Activated naive CD8-positive, alpha-beta T cell treated with anti-CD3 and anti-CD28 coated beads, Interleukin-2, amount 50 U/mL, for 24 hours (primary cell): ENCODE results near the gene APBA2.
A peak's percentile ranks its signal among the peaks of the same experiment; 100 is the strongest.
"Not testable (repeated sequence)": the region's sequence is repeated elsewhere in the genome, so short reads cannot be mapped to it uniquely, and the experiment has no call there.

Experiments used
- ATAC-seq: fragments of 150-1000 bp; cut with Tn5 transposase; one replicate; pipeline ENCODE4 v1.10.0; 2021
- DNase-seq: peaks from one replicate; pipeline ENCODE4 v3.0.0; 2021
- H3K27ac Mint-ChIP-seq: one replicate; pipeline ENCODE4 v1.8.0; 2021; ENCODE audit warnings: mild to moderate bottlenecking, mixed read lengths
- H3K27me3 Mint-ChIP-seq: one replicate; pipeline ENCODE4 v1.8.0; 2021; ENCODE audit warnings: mixed read lengths
- H3K36me3 Mint-ChIP-seq: one replicate; pipeline ENCODE4 v1.8.0; 2021; ENCODE audit warnings: low read depth, mixed read lengths
- H3K4me1 Mint-ChIP-seq: one replicate; pipeline ENCODE4 v1.8.0; 2021; ENCODE audit warnings: mixed read lengths
- H3K4me3 Mint-ChIP-seq: one replicate; pipeline ENCODE4 v1.8.0; 2021; ENCODE audit warnings: mild to moderate bottlenecking, moderate library complexity, mixed read lengths
- H3K9me3 Mint-ChIP-seq: one replicate; pipeline ENCODE4 v1.8.0; 2021; ENCODE audit warnings: mixed read lengths

The APBA2 gene

DNA sequence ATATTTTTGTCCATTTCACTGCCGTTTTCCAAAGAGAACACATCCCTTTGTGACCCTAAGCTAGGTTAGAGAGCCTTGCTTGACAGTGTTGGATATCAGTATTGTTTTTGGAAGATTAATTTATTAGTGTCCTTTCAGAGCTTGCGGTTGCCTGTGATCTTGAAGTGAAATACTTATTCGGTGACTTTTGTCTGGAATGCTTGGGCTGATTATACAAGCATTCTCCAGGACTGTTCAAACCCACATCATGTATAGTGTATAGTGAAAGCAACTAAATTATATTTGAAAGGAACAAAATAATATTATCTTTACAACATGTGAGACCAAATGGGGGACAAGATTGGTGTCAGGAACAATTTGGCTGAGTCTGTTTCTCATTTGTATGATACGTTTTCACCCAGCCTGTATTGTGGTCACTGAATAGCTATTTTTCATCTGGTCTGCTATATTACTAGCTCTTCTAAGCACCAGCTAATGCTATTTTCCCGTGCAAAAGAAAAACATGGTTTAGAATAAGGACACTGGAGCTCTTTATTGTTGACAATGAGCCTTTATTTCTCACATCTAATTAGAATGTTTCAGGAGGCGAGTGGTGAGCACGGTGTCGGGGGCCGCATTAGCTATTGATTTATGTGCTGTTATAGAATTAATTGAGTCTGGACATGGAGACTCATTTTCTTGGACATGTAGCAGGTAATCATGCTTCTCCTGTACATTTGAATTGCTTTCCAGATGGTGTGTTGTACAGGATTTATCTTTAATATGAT, 158.1 kb downstream of the APBA2 start:
- DNase-seq = no peak
- Mint-ChIP-seq H3K4me3 (no peak overlapping the region), H3K36me3 (no peaks in the 10 kb centered on the region), H3K27ac (no peak overlapping the region), H3K9me3 (no peaks in the 10 kb centered on the region), H3K27me3 (no peaks in the 10 kb centered on the region), H3K4me1 (peaks cover 60% of the 10 kb centered on the region)
- no peak for ATAC-seq

- ATAC-seq (no peak), DNase-seq (no peak)
- no peak overlapping the region for H3K27ac Mint-ChIP-seq
- H3K4me1 Mint-ChIP-seq = peaks cover 55% of the 10 kb centered on the region
- H3K9me3 Mint-ChIP-seq = no peaks in the 10 kb centered on the region
- H3K27me3 Mint-ChIP-seq = no peaks in the 10 kb centered on the region
- H3K4me3 Mint-ChIP-seq = no peak overlapping the region
- no peaks in the 10 kb centered on the region for H3K36me3 Mint-ChIP-seq
Observed at GRCh38 chr15:29044503-29044901, 158.7 kb downstream of the APBA2 start.

DNA sequence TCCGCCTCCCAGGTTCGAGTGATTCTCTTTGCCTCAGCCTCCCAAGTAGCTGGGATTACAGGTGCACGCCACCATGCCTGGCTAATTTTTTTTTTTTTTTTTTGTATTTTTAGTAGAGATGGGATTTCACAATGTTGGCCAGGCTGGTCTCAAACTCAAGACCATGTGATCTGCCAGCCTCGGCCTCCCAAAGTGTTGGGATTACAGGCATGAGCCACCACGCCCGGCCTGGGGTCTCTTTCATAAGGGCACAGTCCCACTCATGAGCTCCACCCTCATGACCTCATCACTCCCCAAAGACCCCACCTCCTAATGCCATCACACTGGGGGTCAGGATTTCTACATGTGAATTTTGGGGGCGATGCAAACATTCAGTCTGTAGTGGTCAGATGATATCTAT, 159.4 kb downstream of the APBA2 start:
- peak overlapping the region; percentile 62 for H3K27ac Mint-ChIP-seq
- not testable (repeated sequence) for H3K27me3 Mint-ChIP-seq, DNase-seq, H3K9me3 Mint-ChIP-seq, H3K36me3 Mint-ChIP-seq, ATAC-seq, H3K4me3 Mint-ChIP-seq
- peaks cover 53% of the 10 kb centered on the region for H3K4me1 Mint-ChIP-seq

- H3K36me3 Mint-ChIP-seq = no peaks in the 10 kb centered on the region
- DNase-seq (no peak), ATAC-seq (peak; percentile 100)
- H3K27ac Mint-ChIP-seq = peak overlapping the region; percentile 62
- H3K9me3 Mint-ChIP-seq = no peaks in the 10 kb centered on the region
- no peaks in the 10 kb centered on the region for H3K27me3 Mint-ChIP-seq
- no peak overlapping the region for H3K4me3 Mint-ChIP-seq
- H3K4me1 Mint-ChIP-seq = peaks cover 53% of the 10 kb centered on the region
Observed at GRCh38 chr15:29045717-29046116, 159.9 kb downstream of the APBA2 start.

GRCh38 chr15:29046281-29046810, 160.6 kb downstream of the APBA2 start:
- no peaks in the 10 kb centered on the region for H3K27me3 Mint-ChIP-seq
- DNase-seq = no peak
- ATAC-seq = no peak
- H3K27ac Mint-ChIP-seq = no peak overlapping the region
- no peaks in the 10 kb centered on the region for H3K36me3 Mint-ChIP-seq
- H3K9me3 Mint-ChIP-seq = no peaks in the 10 kb centered on the region
- peaks cover 56% of the 10 kb centered on the region for H3K4me1 Mint-ChIP-seq
- H3K4me3 Mint-ChIP-seq = no peak overlapping the region

GRCh38 chr15:29046977-29047376, 161.2 kb downstream of the APBA2 start:
- Mint-ChIP-seq H3K27ac (no peak overlapping the region), H3K4me1 (peaks cover 58% of the 10 kb centered on the region), H3K9me3 (no peaks in the 10 kb centered on the region), H3K36me3 (no peaks in the 10 kb centered on the region), H3K4me3 (no peak overlapping the region), H3K27me3 (no peaks in the 10 kb centered on the region)
- DNase-seq = no peak
- ATAC-seq = no peak

DNA sequence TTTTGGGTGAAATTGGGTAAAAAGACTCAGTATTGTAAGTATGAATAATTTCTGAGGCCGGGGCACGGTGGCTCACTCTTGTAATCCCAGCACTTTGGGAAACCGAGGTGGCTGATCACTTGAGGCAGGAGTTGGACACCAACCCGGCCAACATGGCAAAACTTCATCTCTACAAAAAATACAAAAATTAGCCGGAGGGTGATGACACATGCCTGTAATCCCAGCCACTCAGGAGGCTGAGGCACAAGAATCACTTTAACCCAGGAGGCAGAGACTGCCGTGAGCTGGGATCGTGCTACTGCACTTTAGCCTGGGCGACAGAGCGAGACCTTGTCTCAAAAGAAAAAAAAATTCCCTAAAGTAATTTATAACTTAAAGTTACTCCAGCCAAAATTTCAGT, 162.2 kb downstream of the APBA2 start:
- H3K4me3 Mint-ChIP-seq = no peak overlapping the region
- H3K27me3 Mint-ChIP-seq = no peaks in the 10 kb centered on the region
- H3K36me3 Mint-ChIP-seq = no peaks in the 10 kb centered on the region
- no peaks in the 10 kb centered on the region for H3K9me3 Mint-ChIP-seq
- no peak overlapping the region for H3K27ac Mint-ChIP-seq
- H3K4me1 Mint-ChIP-seq = peaks cover 56% of the 10 kb centered on the region
- no peak for ATAC-seq
- DNase-seq = no peak

- DNase-seq (no peak), ATAC-seq (peak; percentile 84)
Observed at GRCh38 chr15:29050870-29051269, 165.1 kb downstream of the APBA2 start.

DNA sequence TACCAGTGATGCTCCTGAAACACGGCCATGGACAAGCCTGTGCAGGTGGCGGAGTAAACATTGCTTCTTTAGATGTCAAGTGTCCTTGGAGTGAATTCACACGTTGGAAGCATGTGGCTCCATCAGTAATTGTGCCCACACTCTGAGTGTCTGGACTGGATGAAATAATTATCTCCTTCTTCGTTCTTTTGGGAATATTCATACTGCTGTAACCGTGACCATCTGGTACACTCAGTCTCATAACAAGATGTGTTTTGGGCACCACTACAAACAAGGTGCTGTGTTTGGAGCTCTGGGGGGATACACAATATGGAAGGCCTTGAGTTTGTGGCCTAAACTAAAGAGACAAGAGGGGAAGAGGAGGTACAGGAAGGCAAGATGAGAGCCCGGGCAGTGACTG, 165.6 kb downstream of the APBA2 start:
- DNase-seq (no peak), ATAC-seq (no peak)
- Mint-ChIP-seq H3K36me3 (no peaks in the 10 kb centered on the region), H3K27ac (no peak overlapping the region), H3K4me1 (peaks cover 36% of the 10 kb centered on the region), H3K9me3 (no peaks in the 10 kb centered on the region), H3K27me3 (no peaks in the 10 kb centered on the region), H3K4me3 (no peak overlapping the region)

More at GRCh38 chr15:29050870-29051269, 165.1 kb downstream of the APBA2 start:
- H3K4me1 Mint-ChIP-seq = peaks cover 38% of the 10 kb centered on the region
- no peaks in the 10 kb centered on the region for H3K36me3 Mint-ChIP-seq
- no peak overlapping the region for H3K4me3 Mint-ChIP-seq
- no peaks in the 10 kb centered on the region for H3K27me3 Mint-ChIP-seq
- no peaks in the 10 kb centered on the region for H3K9me3 Mint-ChIP-seq
- H3K27ac Mint-ChIP-seq = no peak overlapping the region

- peaks cover 46% of the 10 kb centered on the region for H3K4me1 Mint-ChIP-seq
- no peak overlapping the region for H3K27ac Mint-ChIP-seq
- H3K27me3 Mint-ChIP-seq = no peaks in the 10 kb centered on the region
- H3K4me3 Mint-ChIP-seq = no peak overlapping the region
- ATAC-seq (no peak), DNase-seq (no peak)
- no peaks in the 10 kb centered on the region for H3K9me3 Mint-ChIP-seq
- H3K36me3 Mint-ChIP-seq = no peaks in the 10 kb centered on the region
Observed at GRCh38 chr15:29053006-29053405, 167.2 kb downstream of the APBA2 start.

GRCh38 chr15:29053661-29054131, 167.9 kb downstream of the APBA2 start:
- no peaks in the 10 kb centered on the region for H3K36me3 Mint-ChIP-seq
- peaks cover 51% of the 10 kb centered on the region for H3K4me1 Mint-ChIP-seq
- no peaks in the 10 kb centered on the region for H3K9me3 Mint-ChIP-seq
- no peak overlapping the region for H3K4me3 Mint-ChIP-seq
- no peak overlapping the region for H3K27ac Mint-ChIP-seq
- no peaks in the 10 kb centered on the region for H3K27me3 Mint-ChIP-seq
- DNase-seq (no peak), ATAC-seq (no peak)

DNA sequence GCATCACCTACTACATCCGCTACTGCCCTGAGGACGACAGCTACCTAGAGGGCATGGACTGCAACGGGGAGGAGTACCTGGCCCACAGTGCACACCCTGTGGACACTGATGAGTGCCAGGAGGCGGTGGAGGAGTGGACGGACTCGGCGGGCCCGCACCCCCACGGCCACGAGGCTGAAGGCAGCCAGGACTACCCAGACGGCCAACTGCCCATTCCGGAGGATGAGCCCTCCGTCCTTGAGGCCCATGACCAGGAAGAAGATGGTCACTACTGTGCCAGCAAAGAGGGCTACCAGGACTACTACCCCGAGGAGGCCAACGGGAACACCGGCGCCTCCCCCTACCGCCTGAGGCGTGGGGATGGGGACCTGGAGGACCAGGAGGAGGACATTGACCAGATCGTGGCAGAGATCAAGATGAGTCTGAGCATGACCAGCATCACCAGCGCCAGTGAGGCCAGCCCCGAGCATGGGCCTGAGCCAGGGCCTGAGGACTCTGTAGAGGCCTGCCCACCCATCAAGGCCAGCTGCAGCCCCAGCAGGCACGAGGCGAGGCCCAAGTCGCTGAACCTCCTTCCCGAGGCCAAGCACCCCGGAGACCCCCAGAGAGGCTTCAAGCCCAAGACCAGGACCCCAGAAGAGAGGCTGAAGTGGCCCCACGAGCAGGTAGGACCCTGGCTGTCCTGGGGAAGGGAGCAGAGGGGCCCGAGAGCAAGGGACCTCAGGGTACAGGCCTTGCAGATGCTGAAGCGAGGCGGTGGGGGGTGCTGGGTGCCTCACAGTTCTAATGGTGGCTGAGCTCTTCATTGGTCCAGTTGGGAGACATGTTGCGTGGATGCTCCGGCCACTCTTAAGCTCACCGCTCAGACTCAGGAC, 168.6 kb downstream of the APBA2 start:
- Mint-ChIP-seq H3K27ac (no peak overlapping the region), H3K9me3 (no peaks in the 10 kb centered on the region), H3K36me3 (peaks cover 5% of the 10 kb centered on the region), H3K4me3 (no peak overlapping the region), H3K4me1 (peaks cover 57% of the 10 kb centered on the region), H3K27me3 (no peaks in the 10 kb centered on the region)
- ATAC-seq (no peak), DNase-seq (no peak)

- no peak overlapping the region for H3K4me3 Mint-ChIP-seq
- H3K36me3 Mint-ChIP-seq = peaks cover 5% of the 10 kb centered on the region
- H3K4me1 Mint-ChIP-seq = peaks cover 56% of the 10 kb centered on the region
- H3K27me3 Mint-ChIP-seq = no peaks in the 10 kb centered on the region
- H3K9me3 Mint-ChIP-seq = no peaks in the 10 kb centered on the region
- no peak overlapping the region for H3K27ac Mint-ChIP-seq
- DNase-seq (no peak), ATAC-seq (no peak)
Observed at GRCh38 chr15:29055876-29056275, 170.1 kb downstream of the APBA2 start.

DNA sequence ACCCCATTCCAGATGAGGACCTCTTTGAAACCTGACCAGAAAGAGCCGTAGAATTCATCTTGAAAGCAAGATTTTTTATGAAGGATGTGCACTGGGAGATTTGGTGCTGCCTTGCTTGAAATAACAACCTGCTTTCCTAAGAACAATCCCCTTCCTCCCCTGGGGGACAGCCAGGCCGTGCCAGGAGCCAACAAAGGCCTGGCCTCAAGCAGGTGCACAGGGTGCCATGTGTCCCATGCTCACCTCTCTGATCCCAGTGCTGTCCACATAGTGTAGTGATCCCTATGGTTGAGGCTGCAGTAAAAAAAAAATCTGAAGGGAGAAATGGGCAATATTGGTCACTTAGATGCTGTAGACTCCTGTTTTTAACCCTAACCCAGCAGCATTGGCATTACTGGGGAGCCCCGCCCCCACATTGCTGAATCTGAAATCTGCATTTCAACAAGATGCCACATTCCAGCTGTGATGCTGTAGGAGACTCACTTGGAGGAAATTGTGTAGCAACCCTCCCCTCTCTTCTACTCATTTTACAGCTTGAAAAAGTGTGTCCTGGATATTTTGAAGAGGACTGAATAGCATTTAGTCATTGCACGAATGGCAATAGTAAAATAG, 171.2 kb downstream of the APBA2 start:
- H3K36me3 Mint-ChIP-seq = peaks cover 5% of the 10 kb centered on the region
- no peak overlapping the region for H3K27ac Mint-ChIP-seq
- DNase-seq (no peak), ATAC-seq (no peak)
- H3K4me1 Mint-ChIP-seq = peaks cover 51% of the 10 kb centered on the region
- no peaks in the 10 kb centered on the region for H3K27me3 Mint-ChIP-seq
- no peak overlapping the region for H3K4me3 Mint-ChIP-seq
- H3K9me3 Mint-ChIP-seq = no peaks in the 10 kb centered on the region
